Measurements from ENCODE around the gene MICU1. TPM values are rescaled to one million over a fixed set of nuclear protein-coding genes. Genes with fewer than 3 reads are reported as not detected.
"Not testable (repeated sequence)": the region's sequence is repeated elsewhere in the genome, so short reads cannot be mapped to it uniquely, and the experiment has no call there.

Gene MICU1
- total RNA-seq, result 10 to 100 TPM; 29.6 to 36.1 TPM

- CTCF ChIA-PET, result interaction anchor here (0.8 to 1.1 kb wide), 2 partner anchors 15 to 51 kb away, joined by 3 to 5 read pairs; no protein-coding TSS in a partner anchor
- Mint-ChIP-seq H3K27me3 (no peaks in the 10 kb centered on the region), H3K27ac (peak within 1 kb of the TSS; percentile 79), H3K4me3 (peak within 1 kb of the TSS; percentile 99), H3K36me3 (ENCODE audit: low read depth) (peaks cover 5% of the 10 kb centered on the region), H3K4me1 (peaks cover 24% of the 10 kb centered on the region), H3K9me3 (no peaks in the 10 kb centered on the region)
- POLR2A ChIA-PET, result interaction anchor here (0.5 to 3.6 kb wide), 8 partner anchors 51 to 470 kb away, joined by 3 to 14 read pairs (median 3); partner anchors contain the start of gene MCU
- peak; percentile 96 for DNase-seq
Observed at GRCh38 chr10:72625608-72626443, at the start of gene MICU1. Gene MICU1, minus strand, starts transcription at chr10:72626079. Its CDS starts 59,286 bp downstream, at chr10:72566793.

GRCh38 chr10:72674174-72674573 is 48.3 kb upstream of the MICU1 start:
- POLR2A ChIA-PET, H3K27ac Mint-ChIP-seq, H3K9me3 Mint-ChIP-seq, H3K4me3 Mint-ChIP-seq, CTCF ChIA-PET, DNase-seq: not testable (repeated sequence)
- H3K27me3 Mint-ChIP-seq, result peaks cover 11% of the 10 kb centered on the region
- peaks cover 19% of the 10 kb centered on the region for H3K4me1 Mint-ChIP-seq
- peaks cover 11% of the 10 kb centered on the region for H3K36me3 Mint-ChIP-seq (ENCODE audit: low read depth)

- ChIA-PET CTCF (interaction anchor here (1.3 kb wide), 1 partner anchor 25 kb away, joined by 4 read pairs; no protein-coding TSS in a partner anchor), POLR2A (no interaction called here)
- peaks cover 11% of the 10 kb centered on the region for H3K36me3 Mint-ChIP-seq (ENCODE audit: low read depth)
- no peak for DNase-seq
- no peak overlapping the region for H3K27ac Mint-ChIP-seq
- H3K9me3 Mint-ChIP-seq, result no peaks in the 10 kb centered on the region
- H3K4me1 Mint-ChIP-seq, result peaks cover 17% of the 10 kb centered on the region
- H3K27me3 Mint-ChIP-seq, result peaks cover 9% of the 10 kb centered on the region
- no peak overlapping the region for H3K4me3 Mint-ChIP-seq
Observed at GRCh38 chr10:72673280-72673679, 47.4 kb upstream of the MICU1 start.

- no peak for DNase-seq
- no peaks in the 10 kb centered on the region for H3K36me3 Mint-ChIP-seq (ENCODE audit: low read depth)
- CTCF ChIA-PET, result interaction anchor here (1.2 kb wide), 1 partner anchor 491 kb away, joined by 4 read pairs; no protein-coding TSS in a partner anchor
- POLR2A ChIA-PET, result interaction anchor here (1.1 kb wide), 1 partner anchor 9 kb away, joined by 4 read pairs; no protein-coding TSS in a partner anchor
- H3K9me3 Mint-ChIP-seq, result no peaks in the 10 kb centered on the region
- H3K4me1 Mint-ChIP-seq, result peaks cover 2% of the 10 kb centered on the region
- no peak overlapping the region for H3K4me3 Mint-ChIP-seq
- H3K27me3 Mint-ChIP-seq, result peaks cover 8% of the 10 kb centered on the region
- no peak overlapping the region for H3K27ac Mint-ChIP-seq
Observed at GRCh38 chr10:72667207-72667864, 41.5 kb upstream of the MICU1 start.

GRCh38 chr10:72665925-72666324 is 40.0 kb upstream of the MICU1 start:
- POLR2A ChIA-PET, result interaction anchor here (0.9 to 1.1 kb wide), 2 partner anchors 10 to 26 kb away, joined by 4 read pairs; partner anchors contain the start of gene MCU
- peaks cover 2% of the 10 kb centered on the region for H3K27me3 Mint-ChIP-seq
- H3K27ac Mint-ChIP-seq, result no peak overlapping the region
- H3K9me3 Mint-ChIP-seq, result no peaks in the 10 kb centered on the region
- H3K4me3 Mint-ChIP-seq, result no peak overlapping the region
- peaks cover 2% of the 10 kb centered on the region for H3K4me1 Mint-ChIP-seq
- no peak for DNase-seq
- H3K36me3 Mint-ChIP-seq (ENCODE audit: low read depth), result no peaks in the 10 kb centered on the region
- CTCF ChIA-PET, result no interaction called here

GRCh38 chr10:72663971-72664370 is 38.1 kb upstream of the MICU1 start:
- H3K9me3 Mint-ChIP-seq, result no peaks in the 10 kb centered on the region
- H3K4me1 Mint-ChIP-seq, result peaks cover 2% of the 10 kb centered on the region
- no peaks in the 10 kb centered on the region for H3K36me3 Mint-ChIP-seq (ENCODE audit: low read depth)
- no peak overlapping the region for H3K27ac Mint-ChIP-seq
- CTCF ChIA-PET, result interaction anchor here (1.5 kb wide), 1 partner anchor 299 kb away, joined by 4 read pairs; no protein-coding TSS in a partner anchor
- POLR2A ChIA-PET, result no interaction called here
- no peak overlapping the region for H3K4me3 Mint-ChIP-seq
- no peak for DNase-seq
- peaks cover 4% of the 10 kb centered on the region for H3K27me3 Mint-ChIP-seq

GRCh38 chr10:72661431-72661830 is 35.6 kb upstream of the MICU1 start:
- Mint-ChIP-seq H3K4me3 (no peak overlapping the region), H3K4me1 (peaks cover 2% of the 10 kb centered on the region), H3K36me3 (ENCODE audit: low read depth) (no peaks in the 10 kb centered on the region), H3K9me3 (no peaks in the 10 kb centered on the region), H3K27me3 (peaks cover 2% of the 10 kb centered on the region), H3K27ac (no peak overlapping the region)
- DNase-seq, result no peak
- ChIA-PET CTCF (no interaction called here), POLR2A (no interaction called here)

- H3K27ac Mint-ChIP-seq, result no peak overlapping the region
- H3K36me3 Mint-ChIP-seq (ENCODE audit: low read depth), result no peaks in the 10 kb centered on the region
- CTCF ChIA-PET, result no interaction called here
- no peaks in the 10 kb centered on the region for H3K4me1 Mint-ChIP-seq
- no peak overlapping the region for H3K4me3 Mint-ChIP-seq
- peaks cover 2% of the 10 kb centered on the region for H3K27me3 Mint-ChIP-seq
- H3K9me3 Mint-ChIP-seq, result no peaks in the 10 kb centered on the region
- DNase-seq, result no peak
- POLR2A ChIA-PET, result interaction anchor here (0.6 kb wide), 1 partner anchor 37 kb away, joined by 4 read pairs; no protein-coding TSS in a partner anchor
Observed at GRCh38 chr10:72660220-72660619, 34.3 kb upstream of the MICU1 start.

- peaks cover 2% of the 10 kb centered on the region for H3K27me3 Mint-ChIP-seq
- no peaks in the 10 kb centered on the region for H3K36me3 Mint-ChIP-seq (ENCODE audit: low read depth)
- no peak for DNase-seq
- H3K4me3 Mint-ChIP-seq, result no peak overlapping the region
- H3K9me3 Mint-ChIP-seq, result no peaks in the 10 kb centered on the region
- H3K4me1 Mint-ChIP-seq, result no peaks in the 10 kb centered on the region
- ChIA-PET CTCF (no interaction called here), POLR2A (interaction anchor here (0.6 kb wide), 1 partner anchor 37 kb away, joined by 4 read pairs; no protein-coding TSS in a partner anchor)
- H3K27ac Mint-ChIP-seq, result no peak overlapping the region
Observed at GRCh38 chr10:72659694-72660093, 33.8 kb upstream of the MICU1 start.

GRCh38 chr10:72658696-72659400 is 33.0 kb upstream of the MICU1 start:
- H3K4me3 Mint-ChIP-seq, result no peak overlapping the region
- CTCF ChIA-PET, result no interaction called here
- H3K9me3 Mint-ChIP-seq, result no peaks in the 10 kb centered on the region
- DNase-seq, result no peak
- H3K27me3 Mint-ChIP-seq, result peaks cover 2% of the 10 kb centered on the region
- POLR2A ChIA-PET, result no interaction called here
- H3K27ac Mint-ChIP-seq, result no peak overlapping the region
- H3K36me3 Mint-ChIP-seq (ENCODE audit: low read depth), result no peaks in the 10 kb centered on the region
- no peaks in the 10 kb centered on the region for H3K4me1 Mint-ChIP-seq

GRCh38 chr10:72654720-72655119 is 28.8 kb upstream of the MICU1 start:
- H3K27me3 Mint-ChIP-seq, result no peaks in the 10 kb centered on the region
- no peaks in the 10 kb centered on the region for H3K4me1 Mint-ChIP-seq
- no peak for DNase-seq
- no peak overlapping the region for H3K27ac Mint-ChIP-seq
- H3K4me3 Mint-ChIP-seq, result no peak overlapping the region
- no peaks in the 10 kb centered on the region for H3K36me3 Mint-ChIP-seq (ENCODE audit: low read depth)
- ChIA-PET POLR2A (no interaction called here), CTCF (no interaction called here)
- H3K9me3 Mint-ChIP-seq, result no peaks in the 10 kb centered on the region

- Mint-ChIP-seq H3K36me3 (ENCODE audit: low read depth) (no peaks in the 10 kb centered on the region), H3K4me1 (no peaks in the 10 kb centered on the region), H3K27me3 (no peaks in the 10 kb centered on the region), H3K4me3 (no peak overlapping the region), H3K9me3 (no peaks in the 10 kb centered on the region), H3K27ac (no peak overlapping the region)
- no peak for DNase-seq
- ChIA-PET POLR2A (no interaction called here), CTCF (no interaction called here)
Observed at GRCh38 chr10:72653383-72654096, 27.7 kb upstream of the MICU1 start.

Data from activated CD4-positive, alpha-beta memory T cell treated with anti-CD3 and anti-CD28 coated beads, Interleukin-2, amount 10 ng/mL, durations not matched to agents 7 days and 5 days (primary cell).